A673 (cell line): ENCODE data around the gene SOX6. TPM values are rescaled to one million over a fixed set of nuclear protein-coding genes. Genes with fewer than 3 reads are reported as not detected.

Experiments
- BruUV-seq: library from RNA; stranded (reverse); fragments of 400-500 nt; replicated peaks from 2 replicates; lab custom pipeline; 2021; lab: Mats Ljungman, UMichigan
- CTCF ChIA-PET: fragments of 300-600 bp; sonication (Branson Sonifier 250); formaldehyde crosslinking; loops from one replicate; lab custom pipeline; 2022; ENCODE audit warnings: antibody characterized with exemption; lab: Charles Lee
- POLR2A ChIA-PET: fragments of 300-600 bp; sonication (Branson Sonifier 250); formaldehyde crosslinking; loops from one replicate; lab custom pipeline; 2022; ENCODE audit warnings: antibody characterized with exemption; ENCODE audit not compliant: low non-redundant PET; lab: Charles Lee
- DNase-seq: peaks from one replicate; pipeline ENCODE4 v3.0.0-alpha.2; 2015; ENCODE audit warnings: low spot score
- H3K27ac ChIP-seq: fragments of 200-600 bp; sonication (generic); 2 replicates; pipeline ENCODE4 v1.5.1; 2016; ENCODE audit warnings: mixed run types, low read depth, mild to moderate bottlenecking, mixed read lengths, antibody characterized with exemption, low read length; ENCODE audit not compliant: poor library complexity, severe bottlenecking
- H3K27me3 ChIP-seq: fragments of 200-600 bp; sonication (generic); replicated peaks from 2 replicates; pipeline ENCODE4 v1.6.1; 2017; ENCODE audit warnings: mixed run types, low read depth, mild to moderate bottlenecking, mixed read lengths, antibody characterized with exemption, low read length; ENCODE audit not compliant: insufficient read depth, poor library complexity
- H3K36me3 ChIP-seq: fragments of 200-600 bp; sonication (generic); 2 replicates; pipeline ENCODE4 v1.6.1; 2016; ENCODE audit warnings: mixed run types, mild to moderate bottlenecking, mixed read lengths, antibody characterized with exemption, low read length; ENCODE audit not compliant: insufficient read depth, poor library complexity, severe bottlenecking
- H3K4me1 ChIP-seq: fragments of 200-600 bp; sonication (generic); 2 replicates; pipeline ENCODE4 v1.6.1; 2017; ENCODE audit warnings: mixed run types, mild to moderate bottlenecking, mixed read lengths, antibody characterized with exemption, low read length; ENCODE audit not compliant: insufficient read depth, poor library complexity, severe bottlenecking
- H3K4me3 ChIP-seq: fragments of 200-600 bp; sonication (generic); 2 replicates; pipeline ENCODE4 v1.5.1; 2016; ENCODE audit warnings: low read depth, mixed run types, mild to moderate bottlenecking, mixed read lengths, low read length; ENCODE audit not compliant: poor library complexity, severe bottlenecking
- H3K9me3 ChIP-seq: fragments of 200-600 bp; sonication (generic); 2 replicates; pipeline ENCODE4 v1.6.1; 2016; ENCODE audit warnings: mixed run types, low read depth, mild to moderate bottlenecking, mixed read lengths, antibody characterized with exemption, low read length; ENCODE audit not compliant: poor library complexity, severe bottlenecking
- CTCF ChIP-seq: fragments of 300-800, 200-600 bp; sonication (generic); conservative IDR thresholded peaks from 2 replicates; pipeline ENCODE4 v1.5.1; 2017; ENCODE audit warnings: low read depth, mild to moderate bottlenecking, antibody characterized with exemption, low read length, moderate library complexity, mixed read lengths
- EZH2 ChIP-seq: fragments of 200-600 bp; sonication (generic); IDR thresholded peaks from 2 replicates; pipeline ENCODE4 v1.6.1; 2017; ENCODE audit warnings: borderline replicate concordance, low read depth, mild to moderate bottlenecking, mixed read lengths, antibody characterized with exemption, low read length; ENCODE audit not compliant: poor library complexity, severe bottlenecking
- intact Hi-C: fragments of 100-400 bp; cut with micrococcal nuclease; formaldehyde crosslinking; loops from one replicate; pipeline ENCODE4 v1.10.0; 2022; ENCODE audit not compliant: unreplicated experiment
- total RNA-seq: library from RNA; stranded (reverse); gene quantifications from 2 replicates; pipeline ENCODE4 v1.2.3, GENCODE V29; 2021

Gene SOX6
- total RNA-seq, 1 experiment from 2014 or later: 27.5 TPM

- ChIA-PET CTCF (no interaction called here), POLR2A (no interaction called here)
- H3K4me3 ChIP-seq: no peak overlapping the region
- no peak for DNase-seq
- TF ChIP-seq CTCF: no peak
- TF ChIP-seq EZH2: no peak
- H3K27me3 ChIP-seq: no peaks in the 10 kb centered on the region
- no peaks in the 10 kb centered on the region for H3K4me1 ChIP-seq
- no peaks in the 10 kb centered on the region for H3K9me3 ChIP-seq
- H3K27ac ChIP-seq: no peak overlapping the region
- no TSS peak for BruUV-seq
- H3K36me3 ChIP-seq: no peaks in the 10 kb centered on the region
- intact Hi-C loops: no loop called here
These were observed 309.3 kb downstream of the SOX6 start for GRCh38 chr11:16047073-16047472.

DNA sequence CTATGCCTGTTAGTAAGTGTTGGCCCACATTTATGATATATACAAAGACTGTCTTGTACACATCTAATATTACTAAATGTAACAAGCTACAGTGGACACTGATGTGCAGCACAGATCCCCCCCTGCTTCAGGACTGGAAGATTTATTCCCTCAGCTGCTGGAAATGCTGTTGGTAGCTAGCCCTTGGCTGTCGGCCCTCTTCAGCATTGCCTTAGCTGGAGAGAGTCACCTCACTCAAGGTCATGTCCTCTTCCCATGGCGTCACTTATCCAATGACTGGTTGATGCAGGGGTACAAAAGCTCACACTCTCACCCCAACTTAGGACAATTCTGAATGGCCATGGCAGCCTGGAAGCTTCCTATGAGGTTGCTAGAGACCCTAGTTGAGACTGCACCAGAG is 312.7 kb downstream of the SOX6 start:
- no peaks in the 10 kb centered on the region for H3K9me3 ChIP-seq
- H3K27ac ChIP-seq: no peak overlapping the region
- no TSS peak for BruUV-seq
- DNase-seq: no peak
- TF ChIP-seq EZH2 (no peak), CTCF (no peak)
- ChIA-PET POLR2A (no interaction called here), CTCF (no interaction called here)
- H3K36me3 ChIP-seq: no peaks in the 10 kb centered on the region
- intact Hi-C loops: no loop called here
- H3K4me1 ChIP-seq: peaks cover 6% of the 10 kb centered on the region
- H3K4me3 ChIP-seq: no peak overlapping the region
- H3K27me3 ChIP-seq: no peaks in the 10 kb centered on the region

- H3K27me3 ChIP-seq: no peaks in the 10 kb centered on the region
- POLR2A ChIA-PET: interaction anchor here (0.7 kb wide), 1 partner anchor 441 kb away, joined by 3 read pairs; no protein-coding TSS in a partner anchor
- no peaks in the 10 kb centered on the region for H3K36me3 ChIP-seq
- no peak for DNase-seq
- TF ChIP-seq CTCF (0 out of 2 replicates have a peak, but pooled peaks have one; percentile 18), EZH2 (no peak)
- H3K4me1 ChIP-seq: peaks cover 6% of the 10 kb centered on the region
- H3K27ac ChIP-seq: no peak overlapping the region
- intact Hi-C loops: no loop called here
- no peaks in the 10 kb centered on the region for H3K9me3 ChIP-seq
- no TSS peak for BruUV-seq
- H3K4me3 ChIP-seq: no peak overlapping the region
- CTCF ChIA-PET: interaction anchor here (0.6 kb wide), 1 partner anchor 84 kb away, joined by 3 read pairs; no protein-coding TSS in a partner anchor
These were observed 315.1 kb downstream of the SOX6 start for GRCh38 chr11:16041207-16041606.
